CD4-positive, CD25-positive, alpha-beta regulatory T cell (primary cell): ENCODE data around the gene EXOG. TPM values are rescaled to one million over a fixed set of nuclear protein-coding genes. Genes with fewer than 3 reads are reported as not detected.
A peak's percentile ranks its signal among the peaks of the same experiment; 100 is the strongest.

Experiments
- ATAC-seq, 2 donors: fragments of 150-1000 bp; cut with Tn5 transposase; one replicate each; pipeline ENCODE4 v1.10.0; 2021; ENCODE audit warnings: low read depth in 2 of 2, moderate number of reproducible peaks in 2 of 2, moderate library complexity in 1 of 2
- DNase-seq, 3 donors: peaks; one replicate each; pipeline versions ENCODE4 v3.0.0 to v3.0.0-alpha.2; 2012 to 2022; ENCODE audit warnings: mixed read lengths in 1 of 3
- H3K27ac ChIP-seq: one replicate; pipeline ENCODE4 v1.7.0; 2013; ENCODE audit warnings: mild to moderate bottlenecking, low read length; ENCODE audit not compliant: insufficient read depth, poor library complexity, severe bottlenecking
- H3K27me3 ChIP-seq: one replicate; pipeline ENCODE4 v1.7.0; 2013; ENCODE audit warnings: low read length; ENCODE audit not compliant: control insufficient read depth, insufficient read depth
- H3K36me3 ChIP-seq: one replicate; pipeline ENCODE4 v1.7.0; 2013; ENCODE audit warnings: mild to moderate bottlenecking, low read length, moderate library complexity; ENCODE audit not compliant: control insufficient read depth, insufficient read depth
- H3K4me1 ChIP-seq: 2 replicates; pipeline ENCODE4 v1.7.0; 2013; ENCODE audit warnings: mild to moderate bottlenecking, low read length; ENCODE audit not compliant: insufficient read depth, control insufficient read depth, poor library complexity, severe bottlenecking
- H3K4me3 ChIP-seq: one replicate; pipeline ENCODE4 v1.7.0; 2013; ENCODE audit warnings: low read depth, mild to moderate bottlenecking, low read length, moderate library complexity
- H3K9me3 ChIP-seq, 2 experiments: 1 replicate in 1 of 2; 2 replicates in 1 of 2; pipeline ENCODE4 v1.7.0; 2013; ENCODE audit warnings: low read length in 2 of 2, mild to moderate bottlenecking in 1 of 2, moderate library complexity in 1 of 2; ENCODE audit not compliant: control insufficient read depth in 2 of 2
- H3K27ac Mint-ChIP-seq, 3 donors: one replicate each; pipeline ENCODE4 v1.8.0; 2020 to 2022; ENCODE audit warnings: mild to moderate bottlenecking in 3 of 3, mixed read lengths in 3 of 3, moderate library complexity in 2 of 3
- H3K27me3 Mint-ChIP-seq: one replicate; pipeline ENCODE4 v1.8.0; 2022; ENCODE audit warnings: mild to moderate bottlenecking, mixed read lengths
- H3K36me3 Mint-ChIP-seq: one replicate; pipeline ENCODE4 v1.8.0; 2020; ENCODE audit warnings: mixed read lengths
- H3K4me1 Mint-ChIP-seq, 4 donors: one replicate each; pipeline ENCODE4 v1.8.0; 2020 to 2022; ENCODE audit warnings: mixed read lengths in 4 of 4, mild to moderate bottlenecking in 1 of 4
- H3K4me3 Mint-ChIP-seq, 4 donors: one replicate each; pipeline ENCODE4 v1.8.0; 2020 to 2022; ENCODE audit warnings: mild to moderate bottlenecking in 4 of 4, mixed read lengths in 4 of 4, moderate library complexity in 3 of 4
- H3K9me3 Mint-ChIP-seq, 7 donors: one replicate each; pipeline ENCODE4 v1.8.0; 2020 to 2022; ENCODE audit warnings: mixed read lengths in 7 of 7, mild to moderate bottlenecking in 3 of 7, moderate library complexity in 2 of 7
- polyA plus RNA-seq, 4 donors: library from polyadenylated mRNA; unstranded; fragments of 300-500 nt; fragmentation: Illumina TruSeq; gene quantifications; one replicate each; pipeline ENCODE4 v1.2.3, GENCODE V29; 2021
- total RNA-seq: library from RNA; stranded (reverse); gene quantifications from one replicate; pipeline ENCODE4 v1.2.3, GENCODE V29; 2022

Gene EXOG
- total and polyA plus RNA-seq, 5 donors from 2014 or later = 5.9 to 26.0 (median 9.5) TPM

GRCh38 chr3:38454884-38455638 lies 41.1 kb upstream of the EXOG start:
- Histone ChIP-seq H3K4me1 (peaks cover 27% of the 10 kb centered on the region), H3K4me3 (peak overlapping the region; percentile 75), H3K36me3 (no peaks in the 10 kb centered on the region), H3K27me3 (no peaks in the 10 kb centered on the region), H3K9me3 (peaks cover 0 to 3% of the 10 kb centered on the region in 2 experiments), H3K27ac (no peak overlapping the region)
- peak overlapping the region in 1 of 3 donors; percentile 92 for H3K27ac Mint-ChIP-seq
- DNase-seq (peak; percentile 23 to 67 (median 38)), ATAC-seq (peak; percentile 27 to 41)
- H3K4me3 Mint-ChIP-seq = peak overlapping the region; percentile 91 to 98 (median 96)
- H3K9me3 Mint-ChIP-seq = peaks cover 0 to 3% (median 0%) of the 10 kb centered on the region in 7 donors
- peaks cover 14% of the 10 kb centered on the region for H3K27me3 Mint-ChIP-seq
- peaks cover 3% of the 10 kb centered on the region for H3K36me3 Mint-ChIP-seq
- peaks cover 0 to 33% (median 12%) of the 10 kb centered on the region in 4 donors for H3K4me1 Mint-ChIP-seq

GRCh38 chr3:38455639-38456430 lies 40.3 kb upstream of the EXOG start:
- Mint-ChIP-seq H3K27ac (no peak overlapping the region), H3K4me1 (peaks cover 0 to 33% (median 12%) of the 10 kb centered on the region in 4 donors), H3K4me3 (peak overlapping the region; percentile 86 to 96 (median 90)), H3K9me3 (peaks cover 0 to 1% (median 0%) of the 10 kb centered on the region in 7 donors), H3K27me3 (peaks cover 14% of the 10 kb centered on the region), H3K36me3 (peaks cover 1% of the 10 kb centered on the region)
- ATAC-seq (no peak), DNase-seq (no peak)
- Histone ChIP-seq H3K27ac (no peak overlapping the region), H3K4me3 (peak overlapping the region; percentile 75), H3K36me3 (no peaks in the 10 kb centered on the region), H3K27me3 (no peaks in the 10 kb centered on the region), H3K9me3 (no peaks in the 10 kb centered on the region), H3K4me1 (peaks cover 27% of the 10 kb centered on the region)

- Histone ChIP-seq H3K4me3 (no peak overlapping the region), H3K27me3 (no peaks in the 10 kb centered on the region), H3K4me1 (peaks cover 27% of the 10 kb centered on the region), H3K27ac (no peak overlapping the region), H3K9me3 (no peaks in the 10 kb centered on the region), H3K36me3 (no peaks in the 10 kb centered on the region)
- Mint-ChIP-seq H3K9me3 (no peaks in the 10 kb centered on the region), H3K27ac (no peak overlapping the region), H3K4me1 (peaks cover 0 to 33% (median 12%) of the 10 kb centered on the region in 4 donors), H3K27me3 (peaks cover 4% of the 10 kb centered on the region), H3K4me3 (peak overlapping the region in 2 of 4 donors; percentile 16 to 91), H3K36me3 (no peaks in the 10 kb centered on the region)
- ATAC-seq (no peak), DNase-seq (no peak)
Measured at GRCh38 chr3:38457111-38458003, 38.8 kb upstream of the EXOG start.

- DNase-seq (no peak), ATAC-seq (no peak)
- no peaks in the 10 kb centered on the region for H3K36me3 Mint-ChIP-seq
- H3K4me1 ChIP-seq = peaks cover 20% of the 10 kb centered on the region
- H3K4me1 Mint-ChIP-seq = peaks cover 0 to 23% (median 10%) of the 10 kb centered on the region in 4 donors
- no peaks in the 10 kb centered on the region for H3K9me3 Mint-ChIP-seq
- H3K4me3 Mint-ChIP-seq = peak overlapping the region in 1 of 4 donors; percentile 36
- H3K9me3 ChIP-seq = no peaks in the 10 kb centered on the region
- H3K27me3 ChIP-seq = no peaks in the 10 kb centered on the region
- no peaks in the 10 kb centered on the region for H3K27me3 Mint-ChIP-seq
- no peak overlapping the region for H3K27ac Mint-ChIP-seq
- no peak overlapping the region for H3K4me3 ChIP-seq
- H3K27ac ChIP-seq = no peak overlapping the region
- H3K36me3 ChIP-seq = no peaks in the 10 kb centered on the region
Measured at GRCh38 chr3:38458796-38459498, 37.2 kb upstream of the EXOG start.

GRCh38 chr3:38459499-38460048 lies 36.6 kb upstream of the EXOG start:
- no peaks in the 10 kb centered on the region for H3K9me3 Mint-ChIP-seq
- no peaks in the 10 kb centered on the region for H3K36me3 ChIP-seq
- H3K4me3 Mint-ChIP-seq = peak overlapping the region in 1 of 4 donors; percentile 44
- no peak for DNase-seq
- H3K36me3 Mint-ChIP-seq = no peaks in the 10 kb centered on the region
- peaks cover 16% of the 10 kb centered on the region for H3K4me1 ChIP-seq
- H3K27me3 Mint-ChIP-seq = no peaks in the 10 kb centered on the region
- no peak overlapping the region for H3K27ac ChIP-seq
- ATAC-seq = no peak
- H3K4me1 Mint-ChIP-seq = peaks cover 0 to 21% (median 9%) of the 10 kb centered on the region in 4 donors
- no peaks in the 10 kb centered on the region for H3K27me3 ChIP-seq
- H3K4me3 ChIP-seq = no peak overlapping the region
- H3K9me3 ChIP-seq = no peaks in the 10 kb centered on the region
- no peak overlapping the region for H3K27ac Mint-ChIP-seq

- H3K36me3 ChIP-seq = no peaks in the 10 kb centered on the region
- Mint-ChIP-seq H3K27ac (no peak overlapping the region), H3K9me3 (peaks cover 0 to 4% (median 0%) of the 10 kb centered on the region in 7 donors), H3K4me3 (peak overlapping the region in 1 of 4 donors; percentile 81), H3K36me3 (no peaks in the 10 kb centered on the region), H3K4me1 (peaks cover 4 to 17% (median 7%) of the 10 kb centered on the region in 4 donors), H3K27me3 (no peaks in the 10 kb centered on the region)
- DNase-seq (no peak), ATAC-seq (no peak)
- no peak overlapping the region for H3K4me3 ChIP-seq
- H3K9me3 ChIP-seq = no peaks in the 10 kb centered on the region
- H3K27me3 ChIP-seq = no peaks in the 10 kb centered on the region
- no peak overlapping the region for H3K27ac ChIP-seq
- peaks cover 6% of the 10 kb centered on the region for H3K4me1 ChIP-seq
Measured at GRCh38 chr3:38460377-38461270, 35.5 kb upstream of the EXOG start.
